Prostate gland (tissue), 2 donors: ENCODE measurements around the gene PCDHGC5. TPM values are rescaled to one million over a fixed set of nuclear protein-coding genes. Genes with fewer than 3 reads are reported as not detected.

Experiments used
- DNase-seq: peaks from one replicate; pipeline ENCODE4 v3.0.0-alpha.2; 2019; ENCODE audit warnings: low spot score
- H3K27ac ChIP-seq, 2 donors: fragments of 200-600 bp; sonication (generic); 2 replicates each; pipeline ENCODE4 v1.5.1; 2017 to 2019
- H3K27me3 ChIP-seq: fragments of 200-600 bp; sonication (generic); replicated peaks from 2 replicates; pipeline ENCODE4 v1.5.1; 2019; ENCODE audit not compliant: insufficient read depth
- H3K36me3 ChIP-seq, 2 donors: fragments of 200-600 bp; sonication (generic); 1 replicate in 1 of 2; 2 replicates in 1 of 2; pipeline versions ENCODE4 v1.5.1 to v1.8.1; 2017 to 2019
- H3K4me1 ChIP-seq: fragments of 200-600 bp; sonication (generic); replicated peaks from 2 replicates; pipeline ENCODE4 v1.5.1; 2019
- H3K4me3 ChIP-seq, 2 donors: fragments of 200-600 bp; sonication (generic); 2 replicates each; pipeline ENCODE4 v1.5.1; 2017 to 2019
- H3K9me3 ChIP-seq: fragments of 200-600 bp; sonication (generic); 2 replicates; pipeline ENCODE4 v1.5.1; 2017
- POLR2A ChIP-seq: fragments of 450-650 bp; IDR thresholded peaks from one replicate; pipeline ENCODE4 v1.6.1; 2016; ENCODE audit warnings: antibody characterized with exemption, mild to moderate bottlenecking
- POLR2AphosphoS5 ChIP-seq: sonication (generic); formaldehyde crosslinking; IDR thresholded peaks from one replicate; pipeline ENCODE4 v1.6.1; 2017; ENCODE audit warnings: antibody characterized with exemption
- WGBS: methylation state at CpG from one replicate; pipeline ENCODE4 v1.1.5; 2018; 5-methylcytosine and 5-hydroxymethylcytosine counted together
- intact Hi-C: fragments of 100-400 bp; cut with DNase I; formaldehyde crosslinking; loops from one replicate; pipeline ENCODE4 v1.14.2; 2022
- total RNA-seq, 2 donors: library from RNA; depleted of rRNA; stranded (reverse); fragments of >200 nt; gene quantifications; one replicate each; pipeline ENCODE4 v1.1.0, GENCODE V29; 2016
- TF ChIP-seq, protein P1 (sequence below), 4 experiments: fragments of 200-600 bp in 2 of 4; fragments of 450-650 bp in 2 of 4; sonication (generic) in 2 of 4; IDR thresholded peaks; 1 replicate in 3 of 4; 2 replicates in 1 of 4; pipeline ENCODE4 v1.5.1; 2016 to 2019; ENCODE audit warnings: antibody characterized with exemption in 4 of 4, mild to moderate bottlenecking in 2 of 4, moderate library complexity in 2 of 4

The PCDHGC5 gene
- total RNA-seq, 2 donors from 2014 or later, result 0.96 to 2.7 TPM

DNA sequence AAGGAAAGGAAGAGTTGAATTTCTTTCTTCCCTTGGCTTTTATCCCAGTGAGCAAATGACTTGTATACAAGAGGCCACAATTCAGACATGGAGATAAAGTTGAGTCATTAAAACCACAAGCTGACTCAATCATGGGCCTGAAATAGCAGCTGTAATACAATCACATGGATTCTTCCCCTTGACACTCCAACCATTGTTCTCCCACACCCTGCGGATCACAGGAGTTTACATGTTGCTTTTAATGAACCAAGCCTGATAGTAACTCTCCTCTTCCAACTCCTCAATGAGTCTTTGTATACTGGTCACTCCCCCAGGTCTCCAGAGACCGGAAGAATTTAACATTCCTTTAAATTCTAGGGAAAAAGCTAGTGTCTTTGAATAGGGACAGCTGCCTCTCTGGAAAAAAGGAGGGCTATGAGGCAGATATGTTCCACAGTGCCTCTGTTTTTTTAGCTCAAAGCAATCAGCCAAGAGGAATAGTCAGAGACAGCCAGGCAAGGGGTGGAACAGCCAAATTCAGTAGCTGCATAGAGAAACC lies 32.4 kb downstream of the PCDHGC5 start:
- WGBS, result 25% methylated on average over 2 of the region's 2 CpGs
- Histone ChIP-seq H3K27me3 (no peaks in the 10 kb centered on the region), H3K4me3 (no peak overlapping the region), H3K36me3 (no peaks in the 10 kb centered on the region), H3K27ac (peak overlapping the region; percentile 10 to 28), H3K4me1 (no peaks in the 10 kb centered on the region), H3K9me3 (no peaks in the 10 kb centered on the region)
- intact Hi-C loops, result loop anchor here (10.0 kb wide), 1 partner anchor 107 kb away; the partner anchor contains the start of genes PCDHGA10 and PCDHGB7
- TF ChIP-seq, protein P1, sequence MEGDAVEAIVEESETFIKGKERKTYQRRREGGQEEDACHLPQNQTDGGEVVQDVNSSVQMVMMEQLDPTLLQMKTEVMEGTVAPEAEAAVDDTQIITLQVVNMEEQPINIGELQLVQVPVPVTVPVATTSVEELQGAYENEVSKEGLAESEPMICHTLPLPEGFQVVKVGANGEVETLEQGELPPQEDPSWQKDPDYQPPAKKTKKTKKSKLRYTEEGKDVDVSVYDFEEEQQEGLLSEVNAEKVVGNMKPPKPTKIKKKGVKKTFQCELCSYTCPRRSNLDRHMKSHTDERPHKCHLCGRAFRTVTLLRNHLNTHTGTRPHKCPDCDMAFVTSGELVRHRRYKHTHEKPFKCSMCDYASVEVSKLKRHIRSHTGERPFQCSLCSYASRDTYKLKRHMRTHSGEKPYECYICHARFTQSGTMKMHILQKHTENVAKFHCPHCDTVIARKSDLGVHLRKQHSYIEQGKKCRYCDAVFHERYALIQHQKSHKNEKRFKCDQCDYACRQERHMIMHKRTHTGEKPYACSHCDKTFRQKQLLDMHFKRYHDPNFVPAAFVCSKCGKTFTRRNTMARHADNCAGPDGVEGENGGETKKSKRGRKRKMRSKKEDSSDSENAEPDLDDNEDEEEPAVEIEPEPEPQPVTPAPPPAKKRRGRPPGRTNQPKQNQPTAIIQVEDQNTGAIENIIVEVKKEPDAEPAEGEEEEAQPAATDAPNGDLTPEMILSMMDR (IDR thresholded peaks at IDR 0.05), result peak in 1 of 4 experiments; percentile 5
- TF ChIP-seq POLR2A (peak; percentile 32), POLR2AphosphoS5 (peak; percentile 34)
- DNase-seq, result no peak

DNA sequence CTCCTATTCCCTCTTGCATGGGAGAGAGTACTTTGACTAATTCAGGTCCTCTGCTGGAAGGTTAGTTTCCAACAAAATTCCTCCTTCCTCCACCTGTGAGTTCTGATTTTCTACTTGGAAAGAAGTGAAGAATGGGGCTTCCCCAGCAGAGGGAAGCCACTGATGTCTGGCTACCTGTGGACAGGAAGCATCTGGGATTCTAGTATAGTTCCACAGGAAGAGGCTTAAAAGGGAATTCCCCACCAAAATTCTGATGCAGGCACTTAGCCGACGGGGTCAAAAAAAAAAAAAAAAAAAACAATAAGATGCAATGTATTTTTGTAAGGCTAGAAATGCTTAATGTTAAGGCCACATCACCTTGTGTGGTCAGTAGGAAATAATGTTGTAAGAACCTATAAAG lies 33.4 kb downstream of the PCDHGC5 start:
- Histone ChIP-seq H3K36me3 (no peaks in the 10 kb centered on the region), H3K27me3 (no peaks in the 10 kb centered on the region), H3K4me3 (no peak overlapping the region), H3K9me3 (no peaks in the 10 kb centered on the region), H3K4me1 (no peaks in the 10 kb centered on the region), H3K27ac (no peak overlapping the region)
- DNase-seq, result no peak
- WGBS, result 64% methylated on average over 2 of the region's 2 CpGs
- TF ChIP-seq POLR2A (no peak), POLR2AphosphoS5 (no peak)
- TF ChIP-seq, protein P1 (IDR thresholded peaks at IDR 0.05), result no peak
- intact Hi-C loops, result loop anchor here (10.0 kb wide), 1 partner anchor 108 kb away; the partner anchor contains the start of genes PCDHGA10 and PCDHGB7

DNA sequence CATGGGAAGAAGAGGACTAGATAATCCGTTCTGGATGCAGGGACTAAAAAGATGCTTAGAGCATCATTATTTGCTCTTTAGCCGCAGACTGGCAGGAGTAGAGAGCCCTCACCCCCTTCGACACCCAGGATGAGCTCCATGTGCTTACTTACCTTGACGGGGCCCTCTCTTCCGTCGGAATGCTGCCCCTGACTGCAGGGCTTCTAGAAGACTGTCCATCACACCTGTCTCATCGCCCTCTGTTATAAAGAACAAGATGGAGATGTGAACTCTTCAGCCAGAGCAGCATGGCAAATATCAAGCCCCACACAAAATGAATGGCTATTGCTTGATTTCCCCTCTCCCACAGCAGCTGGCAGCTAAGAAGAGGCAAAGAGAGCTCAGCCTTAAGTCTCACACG lies 35.1 kb downstream of the PCDHGC5 start:
- no peak for DNase-seq
- no peaks in the 10 kb centered on the region for H3K27me3 ChIP-seq
- intact Hi-C loops, result loop anchor here (10.0 kb wide), 1 partner anchor 109 kb away; the partner anchor contains the start of genes PCDHGA10 and PCDHGB7
- H3K9me3 ChIP-seq, result no peaks in the 10 kb centered on the region
- TF ChIP-seq, protein P1 (IDR thresholded peaks at IDR 0.05), result no peak
- TF ChIP-seq POLR2A, result no peak
- no peak for TF ChIP-seq POLR2AphosphoS5
- H3K27ac ChIP-seq, result no peak overlapping the region
- H3K36me3 ChIP-seq, result no peaks in the 10 kb centered on the region
- 72% methylated on average over 8 of the region's 8 CpGs for WGBS
- no peak overlapping the region for H3K4me3 ChIP-seq
- peaks cover 6% of the 10 kb centered on the region for H3K4me1 ChIP-seq

- no peaks in the 10 kb centered on the region for H3K9me3 ChIP-seq
- 36% methylated on average over 12 of the region's 12 CpGs for WGBS
- peak; percentile 74 for DNase-seq
- H3K4me3 ChIP-seq, result no peak overlapping the region
- peak overlapping the region; percentile 51 to 56 for H3K27ac ChIP-seq
- TF ChIP-seq POLR2A (no peak), POLR2AphosphoS5 (peak; percentile 79)
- TF ChIP-seq, protein P1 (IDR thresholded peaks at IDR 0.05), result peak; percentile 97 to 99 (median 99)
- intact Hi-C loops, result loop anchor here (1.0 to 10.0 kb wide), 2 partner anchors 50 to 110 kb away; partner anchors contain the start of genes PCDHGA10, PCDHGB7 and PCDHGC3
- no peaks in the 10 kb centered on the region for H3K36me3 ChIP-seq
- H3K27me3 ChIP-seq, result no peaks in the 10 kb centered on the region
- H3K4me1 ChIP-seq, result peaks cover 6% of the 10 kb centered on the region
Measured at GRCh38 chr5:141524604-141525597, 36.0 kb downstream of the PCDHGC5 start.
